ENCODE measurements around the gene NUTM2E. TPM values are rescaled to one million over a fixed set of nuclear protein-coding genes. Genes with fewer than 3 reads are reported as not detected.
"Not testable (repeated sequence)": the region's sequence is repeated elsewhere in the genome, so short reads cannot be mapped to it uniquely, and the experiment has no call there.

Gene NUTM2E
- total and polyA plus RNA-seq, 2 donors (not counting 1 experiment from before 2014, with no cell fraction given), result 1.0 TPM; not detected in 1

DNA sequence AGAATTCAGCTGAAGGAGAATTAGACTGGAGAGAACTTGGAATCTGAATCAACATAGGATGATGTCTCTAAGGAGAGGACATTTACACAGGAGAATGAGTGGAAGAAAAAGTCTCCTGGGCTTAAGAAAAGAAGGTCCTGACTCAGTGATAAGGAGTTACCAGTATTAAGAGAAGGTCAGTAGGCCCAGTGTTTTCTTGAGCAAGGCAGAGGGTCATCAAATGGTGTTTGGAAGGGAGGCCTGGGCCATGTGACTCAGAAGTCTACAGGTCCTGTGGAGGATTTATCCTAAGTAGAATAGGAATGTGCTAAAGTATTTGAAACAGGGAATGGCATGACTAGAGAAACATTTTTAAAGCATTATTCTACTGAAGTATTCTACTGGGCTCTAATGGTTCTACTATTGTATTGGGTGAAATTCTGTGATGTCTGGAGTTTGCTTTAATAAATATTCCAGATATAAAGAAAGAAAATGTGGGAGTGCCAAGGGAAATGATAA lies 39.0 kb upstream of the NUTM2E start:
- H3K4me1 Mint-ChIP-seq; DNase-seq; H3K4me1 ChIP-seq (ENCODE audit: control insufficient read depth in 2 of 2, insufficient read depth in 2 of 2, low read length in 2 of 2); H2AFZ ChIP-seq (ENCODE audit: insufficient read depth, low read depth, low read length, poor library complexity, severe bottlenecking); intact Hi-C loops (cut with micrococcal nuclease); H3K27ac ChIP-seq (ENCODE audit: low read length in 2 of 2); H3K9ac ChIP-seq (ENCODE audit: low read length); H3K36me3 ChIP-seq (replicated peaks in 1 of 2; ENCODE audit: control extremely low read depth in 1 of 2, control insufficient read depth in 1 of 2, extremely low read depth in 1 of 2, insufficient read depth in 2 of 2, low read length in 1 of 2); H3K27ac Mint-ChIP-seq; POLR2A ChIA-PET; H3K27me3 ChIP-seq (replicated peaks in 1 of 4; ENCODE audit: control extremely low read depth in 1 of 4, control insufficient read depth in 3 of 4, insufficient read depth in 4 of 4, low read length in 3 of 4); H3K9me3 ChIP-seq (ENCODE audit: control extremely low read depth in 1 of 3, control insufficient read depth in 2 of 3, insufficient read depth in 1 of 3, low read length in 2 of 3); CTCF ChIA-PET; H4K20me1 ChIP-seq (ENCODE audit: control insufficient read depth, insufficient read depth, low read length, poor library complexity, severe bottlenecking); H3K79me2 ChIP-seq (ENCODE audit: control insufficient read depth, insufficient read depth, low read length); H3K27me3 Mint-ChIP-seq; ATAC-seq (ENCODE audit: low read depth); H3K4me2 ChIP-seq (replicated peaks; ENCODE audit: low read depth, low read length, poor library complexity, severe bottlenecking); H3K4me3 ChIP-seq (ENCODE audit: control extremely low read depth in 1 of 5, extremely low read depth in 1 of 5, insufficient read depth in 1 of 5, low read depth in 2 of 5, low read length in 4 of 5); H3K9me3 Mint-ChIP-seq (ENCODE audit: insufficient read depth); H3K4me3 Mint-ChIP-seq: not testable (repeated sequence)

DNA sequence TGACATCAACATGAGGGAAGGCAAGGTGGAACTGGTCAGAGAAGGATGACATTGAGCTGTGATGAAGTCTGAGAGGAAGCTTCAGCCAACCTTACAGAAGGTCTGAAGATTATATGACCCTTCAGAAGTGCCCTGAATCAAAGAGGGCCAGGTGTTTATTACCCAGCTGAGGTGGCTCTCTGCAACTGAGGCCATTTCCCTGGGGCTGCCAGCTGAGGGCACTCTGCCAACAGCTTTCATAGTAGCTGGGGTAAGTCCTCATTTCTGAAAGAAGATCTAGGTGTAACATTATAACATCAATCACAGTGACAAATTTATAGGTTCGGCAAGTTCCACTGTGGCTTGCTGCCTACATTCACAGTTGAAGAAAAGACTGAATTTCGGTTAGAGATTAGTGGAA lies 37.2 kb upstream of the NUTM2E start:
- H3K4me3 Mint-ChIP-seq; ATAC-seq (ENCODE audit: low read depth); H4K20me1 ChIP-seq (ENCODE audit: control insufficient read depth, insufficient read depth, low read length, poor library complexity, severe bottlenecking); H3K4me1 Mint-ChIP-seq; H3K27ac Mint-ChIP-seq; H3K9me3 ChIP-seq (ENCODE audit: control extremely low read depth in 1 of 3, control insufficient read depth in 2 of 3, insufficient read depth in 1 of 3, low read length in 2 of 3); DNase-seq; H3K79me2 ChIP-seq (ENCODE audit: control insufficient read depth, insufficient read depth, low read length); H3K4me2 ChIP-seq (replicated peaks; ENCODE audit: low read depth, low read length, poor library complexity, severe bottlenecking); H3K9me3 Mint-ChIP-seq (ENCODE audit: insufficient read depth); intact Hi-C loops (cut with micrococcal nuclease); CTCF ChIA-PET; H3K9ac ChIP-seq (ENCODE audit: low read length); H3K27me3 ChIP-seq (replicated peaks in 1 of 4; ENCODE audit: control extremely low read depth in 1 of 4, control insufficient read depth in 3 of 4, insufficient read depth in 4 of 4, low read length in 3 of 4); H2AFZ ChIP-seq (ENCODE audit: insufficient read depth, low read depth, low read length, poor library complexity, severe bottlenecking); H3K27ac ChIP-seq (ENCODE audit: low read length in 2 of 2); H3K4me3 ChIP-seq (ENCODE audit: control extremely low read depth in 1 of 5, extremely low read depth in 1 of 5, insufficient read depth in 1 of 5, low read depth in 2 of 5, low read length in 4 of 5); POLR2A ChIA-PET; H3K27me3 Mint-ChIP-seq; H3K36me3 ChIP-seq (replicated peaks in 1 of 2; ENCODE audit: control extremely low read depth in 1 of 2, control insufficient read depth in 1 of 2, extremely low read depth in 1 of 2, insufficient read depth in 2 of 2, low read length in 1 of 2); H3K4me1 ChIP-seq (ENCODE audit: control insufficient read depth in 2 of 2, insufficient read depth in 2 of 2, low read length in 2 of 2): not testable (repeated sequence)
- no CpG with 5 or more reads among the region's 2 CpGs for WGBS (ENCODE audit: insufficient coverage)

DNA sequence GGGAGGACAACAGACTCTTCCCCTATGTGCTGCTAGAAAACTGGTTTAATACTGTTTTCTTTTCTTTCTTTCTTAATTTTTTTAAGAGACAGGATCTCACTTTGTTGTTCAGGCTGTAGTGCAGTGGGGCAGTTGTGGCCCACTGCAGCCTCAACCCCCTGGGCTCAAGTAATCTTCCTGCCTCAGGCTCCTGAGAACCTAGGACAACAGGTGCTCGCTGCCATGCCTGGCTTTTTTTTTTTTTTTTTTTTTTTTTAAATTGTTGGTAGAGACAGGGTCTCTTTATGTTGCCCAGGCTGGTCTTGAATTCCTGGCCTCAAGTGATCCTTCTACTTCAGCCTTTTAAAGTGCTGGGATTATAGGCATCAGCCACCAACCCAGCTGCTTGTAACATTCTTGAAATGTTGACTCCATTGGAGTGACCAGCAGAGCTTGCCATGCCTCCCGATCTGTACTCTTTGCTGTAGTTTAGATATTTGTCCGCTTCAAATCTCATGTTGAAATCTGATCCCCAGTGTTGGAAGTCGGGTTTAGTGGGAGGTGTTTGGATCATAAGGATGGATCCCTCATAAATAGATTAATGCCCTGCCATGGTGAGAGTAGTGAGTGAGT lies 34.5 kb upstream of the NUTM2E start:
- H3K27ac Mint-ChIP-seq; H3K4me3 Mint-ChIP-seq; H3K9me3 Mint-ChIP-seq (ENCODE audit: insufficient read depth); H3K4me3 ChIP-seq (ENCODE audit: control extremely low read depth in 1 of 5, extremely low read depth in 1 of 5, insufficient read depth in 1 of 5, low read depth in 2 of 5, low read length in 4 of 5); CTCF ChIA-PET; H3K36me3 ChIP-seq (replicated peaks in 1 of 2; ENCODE audit: control extremely low read depth in 1 of 2, control insufficient read depth in 1 of 2, extremely low read depth in 1 of 2, insufficient read depth in 2 of 2, low read length in 1 of 2); H3K27me3 Mint-ChIP-seq; intact Hi-C loops (cut with micrococcal nuclease); H3K27ac ChIP-seq (ENCODE audit: low read length in 2 of 2); H3K9me3 ChIP-seq (ENCODE audit: control extremely low read depth in 1 of 3, control insufficient read depth in 2 of 3, insufficient read depth in 1 of 3, low read length in 2 of 3); DNase-seq; ATAC-seq (ENCODE audit: low read depth); H3K27me3 ChIP-seq (replicated peaks in 1 of 4; ENCODE audit: control extremely low read depth in 1 of 4, control insufficient read depth in 3 of 4, insufficient read depth in 4 of 4, low read length in 3 of 4); POLR2A ChIA-PET; H2AFZ ChIP-seq (ENCODE audit: insufficient read depth, low read depth, low read length, poor library complexity, severe bottlenecking); H3K4me2 ChIP-seq (replicated peaks; ENCODE audit: low read depth, low read length, poor library complexity, severe bottlenecking); H4K20me1 ChIP-seq (ENCODE audit: control insufficient read depth, insufficient read depth, low read length, poor library complexity, severe bottlenecking); H3K79me2 ChIP-seq (ENCODE audit: control insufficient read depth, insufficient read depth, low read length); H3K4me1 ChIP-seq (ENCODE audit: control insufficient read depth in 2 of 2, insufficient read depth in 2 of 2, low read length in 2 of 2); H3K4me1 Mint-ChIP-seq; H3K9ac ChIP-seq (ENCODE audit: low read length): not testable (repeated sequence)
- no CpG with 5 or more reads among the region's 4 CpGs for WGBS (ENCODE audit: insufficient coverage)

DNA sequence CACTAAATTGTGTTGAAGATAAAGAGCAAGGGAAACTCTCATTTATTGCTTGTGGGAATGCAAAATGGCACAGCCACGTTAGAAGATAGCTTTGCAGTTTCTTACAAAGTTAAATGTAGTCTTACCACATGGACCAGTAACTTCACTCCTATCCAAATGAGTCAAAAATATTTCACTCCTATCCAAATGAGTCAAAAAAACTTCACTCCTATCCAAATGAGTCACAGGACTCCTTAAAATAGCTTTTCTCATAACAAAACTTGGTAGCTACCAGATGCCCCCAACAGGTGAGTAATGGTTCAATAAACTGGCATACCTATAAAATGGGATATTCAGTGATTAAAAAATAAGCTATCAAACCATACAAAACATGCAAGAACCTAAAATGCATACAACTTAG lies 27.2 kb upstream of the NUTM2E start:
- H2AFZ ChIP-seq (ENCODE audit: insufficient read depth, low read depth, low read length, poor library complexity, severe bottlenecking); H3K9me3 Mint-ChIP-seq (ENCODE audit: insufficient read depth); CTCF ChIA-PET; H4K20me1 ChIP-seq (ENCODE audit: control insufficient read depth, insufficient read depth, low read length, poor library complexity, severe bottlenecking); H3K4me2 ChIP-seq (replicated peaks; ENCODE audit: low read depth, low read length, poor library complexity, severe bottlenecking); H3K36me3 ChIP-seq (replicated peaks in 1 of 2; ENCODE audit: control extremely low read depth in 1 of 2, control insufficient read depth in 1 of 2, extremely low read depth in 1 of 2, insufficient read depth in 2 of 2, low read length in 1 of 2); H3K27me3 ChIP-seq (replicated peaks in 1 of 4; ENCODE audit: control extremely low read depth in 1 of 4, control insufficient read depth in 3 of 4, insufficient read depth in 4 of 4, low read length in 3 of 4); H3K9me3 ChIP-seq (ENCODE audit: control extremely low read depth in 1 of 3, control insufficient read depth in 2 of 3, insufficient read depth in 1 of 3, low read length in 2 of 3); H3K27ac Mint-ChIP-seq; H3K79me2 ChIP-seq (ENCODE audit: control insufficient read depth, insufficient read depth, low read length); H3K4me3 ChIP-seq (ENCODE audit: control extremely low read depth in 1 of 5, extremely low read depth in 1 of 5, insufficient read depth in 1 of 5, low read depth in 2 of 5, low read length in 4 of 5); H3K4me1 Mint-ChIP-seq; intact Hi-C loops (cut with micrococcal nuclease); POLR2A ChIA-PET; H3K4me3 Mint-ChIP-seq; ATAC-seq (ENCODE audit: low read depth); DNase-seq; H3K27me3 Mint-ChIP-seq; H3K27ac ChIP-seq (ENCODE audit: low read length in 2 of 2); H3K4me1 ChIP-seq (ENCODE audit: control insufficient read depth in 2 of 2, insufficient read depth in 2 of 2, low read length in 2 of 2); H3K9ac ChIP-seq (ENCODE audit: low read length): not testable (repeated sequence)
- WGBS (ENCODE audit: insufficient coverage), result no CpG with 5 or more reads among the region's 1 CpG
